Uterus (tissue), 2 donors: ENCODE measurements around the gene WDR91.

Experiments
- CTCF ChIP-seq, 4 experiments: fragments of 200-600 bp in 2 of 4; fragments of 450-650 bp in 2 of 4; sonication (generic) in 2 of 4; IDR thresholded peaks; one replicate each; pipeline ENCODE4 v1.5.1; 2016 to 2019; ENCODE audit warnings: antibody characterized with exemption in 4 of 4, mild to moderate bottlenecking in 2 of 4, moderate library complexity in 1 of 4
- POLR2A ChIP-seq, 2 donors: fragments of 450-650 bp; IDR thresholded peaks; one replicate each; pipeline ENCODE4 v1.6.1; 2016; ENCODE audit warnings: antibody characterized with exemption in 2 of 2, mild to moderate bottlenecking in 1 of 2, moderate library complexity in 1 of 2

DNA sequence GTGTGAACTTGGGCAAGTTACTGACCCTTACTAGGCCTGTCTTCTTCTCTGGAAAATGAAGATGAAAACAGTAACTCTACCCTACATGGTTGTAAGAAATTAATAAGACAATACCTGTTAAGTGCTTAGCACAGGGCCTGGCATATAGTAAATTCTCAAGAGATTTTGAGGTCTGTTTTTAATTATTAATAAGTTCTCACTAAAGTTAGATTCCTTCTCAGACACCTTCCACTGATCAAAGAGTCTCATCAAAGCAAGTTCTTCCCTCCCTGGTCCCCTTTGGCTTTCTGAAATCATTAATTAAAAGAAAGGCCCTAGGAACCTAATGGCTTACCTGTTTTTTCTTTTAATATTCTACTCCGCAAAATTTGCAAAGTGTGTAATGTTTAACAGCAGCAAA is 58.9 kb downstream of the WDR91 start:
- TF ChIP-seq CTCF (IDR thresholded peaks at IDR 0.05) (no peak), POLR2A (IDR thresholded peaks at IDR 0.05) (no peak)
